A549 (cell line): Measurements from ENCODE around the gene RPS6KA4. TPM values are rescaled to one million over a fixed set of nuclear protein-coding genes. Genes with fewer than 3 reads are reported as not detected.

Source experiments
- ATAC-seq, 2 experiments: fragments of 200-7000 bp in 1 of 2; fragments of >200 bp in 1 of 2; cut with Nextera tagmentation in 1 of 2; cut with Tn5 transposase in 1 of 2; 3 replicates each; pipeline versions ENCODE4 v1.8.0 to v1.9.1; 2018 to 2020; ENCODE audit warnings: mild to moderate bottlenecking in 1 of 2, moderate library complexity in 1 of 2
- CTCF ChIA-PET: fragments of 300-600 bp; sonication (Branson Sonifier 250); formaldehyde crosslinking; extraction: SDS; loops from one replicate; lab custom pipeline; 2021; ENCODE audit warnings: antibody characterized with exemption, inconsistent platforms; lab: Yijun Ruan, JAX
- POLR2A ChIA-PET: fragments of 350-600 bp; formaldehyde crosslinking; extraction: SDS; loops from one replicate; lab custom pipeline; 2021; ENCODE audit warnings: antibody characterized with exemption, inconsistent platforms; lab: Yijun Ruan, JAX
- DNase-seq, 2 experiments: peaks; one replicate each; pipeline versions ENCODE4 v3.0.0 to v3.0.0-alpha.2; 2011 to 2016; ENCODE audit warnings: low read depth in 1 of 2, low spot score in 1 of 2
- FAIRE-seq: peaks from 2 replicates; lab custom pipeline; 2011; peaks lifted over from hg19 to GRCh38; lab: Jason Lieb, UNC
- H3K27ac ChIP-seq, 2 experiments: fragments of >200 bp; sonication (Bioruptor Twin); formaldehyde crosslinking; 3 replicates each; pipeline ENCODE4 v1.5.1; 2016 to 2017
- H3K4me1 ChIP-seq: fragments of >200 bp; sonication (Bioruptor Twin); formaldehyde crosslinking; 3 replicates; pipeline ENCODE4 v1.6.1; 2016
- H3K4me2 ChIP-seq: fragments of >200 bp; sonication (Bioruptor Twin); formaldehyde crosslinking; 3 replicates; pipeline ENCODE4 v1.6.1; 2016
- H3K4me3 ChIP-seq: fragments of >200 bp; sonication (Bioruptor Twin); formaldehyde crosslinking; 3 replicates; pipeline ENCODE4 v1.5.1; 2016
- H3K9me3 ChIP-seq: fragments of >200 bp; sonication (Bioruptor Twin); formaldehyde crosslinking; 3 replicates; pipeline ENCODE4 v1.6.1; 2016
- CBX2 ChIP-seq: fragments of 200-600 bp; sonication (generic); IDR thresholded peaks from 2 replicates; pipeline ENCODE4 v1.6.1; 2016; ENCODE audit warnings: low read depth, mild to moderate bottlenecking, borderline replicate concordance
- CHD4 ChIP-seq: fragments of 200-600 bp; sonication (generic); IDR thresholded peaks from 2 replicates; pipeline ENCODE4 v1.6.1; 2016; ENCODE audit warnings: antibody characterized with exemption, mild to moderate bottlenecking, borderline replicate concordance
- EP300 ChIP-seq, 2 experiments: fragments of >200 bp; sonication (Bioruptor Twin); formaldehyde crosslinking; IDR thresholded peaks; 2 replicates in 1 of 2; 3 replicates in 1 of 2; pipeline ENCODE4 v1.6.1; 2016 to 2017
- HEYL ChIP-seq: fragments of 250-450 bp; sonication (Bioruptor Pico); IDR thresholded peaks from 2 replicates; pipeline ENCODE4 v1.8.0; 2021; ENCODE audit warnings: mild to moderate bottlenecking, moderate library complexity
- HOXA7 ChIP-seq: fragments of 250-450 bp; sonication (Bioruptor Pico); IDR thresholded peaks from 2 replicates; pipeline ENCODE4 v1.5.0; 2020; ENCODE audit warnings: mild to moderate bottlenecking, moderate library complexity
- JUN ChIP-seq, 2 experiments: fragments of >200 bp; sonication (Bioruptor Twin); formaldehyde crosslinking; IDR thresholded peaks; 2 replicates in 1 of 2; 3 replicates in 1 of 2; pipeline ENCODE4 v1.6.1; 2016 to 2017
- JUNB ChIP-seq: fragments of >200 bp; sonication (Bioruptor Twin); formaldehyde crosslinking; IDR thresholded peaks from 2 replicates; pipeline ENCODE4 v1.6.1; 2016
- MAZ ChIP-seq: fragments of 150-350 bp; IDR thresholded peaks from 2 replicates; pipeline ENCODE4 v1.6.1; 2014; ENCODE audit warnings: antibody characterized with exemption, low read depth, low read length, borderline replicate concordance
- MYC ChIP-seq: IDR thresholded peaks from 2 replicates; pipeline ENCODE4 v1.6.1; 2012; ENCODE audit warnings: mild to moderate bottlenecking, inconsistent platforms, low read length, improper control_type of control experiment, borderline replicate concordance
- NPAS2 ChIP-seq: fragments of 250-450 bp; sonication (Bioruptor Pico); IDR thresholded peaks from 2 replicates; pipeline ENCODE4 v1.8.0; 2022; ENCODE audit warnings: mild to moderate bottlenecking, moderate library complexity, borderline replicate concordance
- PHF8 ChIP-seq: fragments of 200-600 bp; sonication (generic); IDR thresholded peaks from 2 replicates; pipeline ENCODE4 v1.6.1; 2016; ENCODE audit warnings: low read depth, mild to moderate bottlenecking, antibody characterized with exemption, moderate library complexity, borderline replicate concordance
- RARB ChIP-seq: fragments of 250-450 bp; sonication (Bioruptor Pico); IDR thresholded peaks from 2 replicates; pipeline ENCODE4 v1.8.0; 2021; ENCODE audit warnings: mild to moderate bottlenecking, moderate library complexity
- RCOR1 ChIP-seq: fragments of 150-350 bp; IDR thresholded peaks from 2 replicates; pipeline ENCODE4 v1.6.1; 2014; ENCODE audit warnings: antibody characterized with exemption, low read length, low read depth
- RFX5 ChIP-seq: fragments of 450-650 bp; IDR thresholded peaks from 2 replicates; pipeline ENCODE4 v1.7.1; 2014; ENCODE audit warnings: antibody characterized with exemption, mild to moderate bottlenecking, moderate library complexity
- RNF2 ChIP-seq: fragments of 200-600 bp; sonication (generic); IDR thresholded peaks from 2 replicates; pipeline ENCODE4 v1.6.1; 2016; ENCODE audit warnings: low read depth, mild to moderate bottlenecking, antibody characterized with exemption, moderate library complexity, borderline replicate concordance
- SMC3 ChIP-seq: fragments of >200 bp; sonication (Bioruptor Twin); formaldehyde crosslinking; IDR thresholded peaks from 3 replicates; pipeline ENCODE4 v1.6.1; 2018; ENCODE audit warnings: inconsistent platforms
- TP53 ChIP-seq: fragments of 250-450 bp; sonication (Bioruptor Pico); IDR thresholded peaks from 2 replicates; pipeline ENCODE4 v1.5.0; 2021; ENCODE audit warnings: mild to moderate bottlenecking, moderate library complexity
- ZFP36 ChIP-seq: fragments of 450-650 bp; IDR thresholded peaks from 2 replicates; pipeline ENCODE4 v1.6.1; 2014; ENCODE audit warnings: borderline replicate concordance; ENCODE audit not compliant: partially characterized antibody
- ZSCAN20 ChIP-seq: fragments of 250-450 bp; sonication (Bioruptor Pico); IDR thresholded peaks from 2 replicates; pipeline ENCODE4 v1.8.0; 2022; ENCODE audit warnings: mild to moderate bottlenecking, moderate library complexity
- WGBS: methylation state at CpG from one replicate; pipeline ENCODE4 v1.1.6; 2017; ENCODE audit errors: missing lambda C conversion rate; 5-methylcytosine and 5-hydroxymethylcytosine counted together
- polyA plus RNA-seq, 4 experiments: library from polyadenylated mRNA; depleted of rRNA in 3 of 4; stranded (reverse); fragments of >200 nt; fragmentation: RNase III in 1 of 4; extraction: RNeasy Plus Mini Kit Qiagen cat#74134 plus additional on column Dnase treatment in 1 of 4; gene quantifications; 2 replicates in 3 of 4; 3 replicates in 1 of 4; pipeline ENCODE4 v1.2.3, GENCODE V29; 2011 to 2017
- TF ChIP-seq, protein P1 (sequence below): IDR thresholded peaks from 2 replicates; pipeline ENCODE4 v1.6.1; 2012
- TF ChIP-seq, protein P2 (sequence below): fragments of >200 bp; sonication (Bioruptor Twin); formaldehyde crosslinking; IDR thresholded peaks from 3 replicates; pipeline ENCODE4 v1.5.1; 2016
- TF ChIP-seq, protein P3 (sequence below): IDR thresholded peaks from 2 replicates; pipeline ENCODE4 v1.6.1; 2012; ENCODE audit warnings: low read depth, borderline replicate concordance
- TF ChIP-seq, protein P4 (sequence below): fragments of 250-450 bp; sonication (Bioruptor Pico); IDR thresholded peaks from 2 replicates; pipeline ENCODE4 v1.5.0; 2020; ENCODE audit warnings: low read depth, mild to moderate bottlenecking, moderate library complexity
- TF ChIP-seq, protein P5 (sequence below): IDR thresholded peaks from 2 replicates; pipeline ENCODE4 v1.6.1; 2012

The RPS6KA4 gene
- polyA plus RNA-seq, 2 of the 4 experiments (the other 2 are of a cell fraction): 21.4 to 35.9 TPM

DNA sequence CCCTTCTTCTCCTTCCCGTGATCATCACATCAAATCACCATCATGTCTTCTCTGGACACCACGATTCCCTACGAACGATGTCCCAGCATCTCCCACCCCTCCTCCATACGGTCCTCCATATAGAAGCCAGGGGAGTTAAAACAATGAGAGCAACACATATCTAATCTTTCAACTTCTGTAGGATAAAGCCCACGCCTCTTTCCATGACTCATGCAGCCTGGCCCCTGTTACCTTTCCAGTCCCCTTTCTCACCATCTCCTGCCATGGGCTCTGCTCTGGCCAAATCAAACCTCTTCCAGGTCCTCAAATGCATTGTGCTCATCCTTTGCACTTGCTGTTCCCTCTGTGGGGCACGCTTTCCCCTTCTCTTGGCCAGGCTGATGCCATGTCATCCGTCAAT, 23.6 kb downstream of the RPS6KA4 start:
- 56% methylated on average over 8 of the region's 8 CpGs for WGBS
- FAIRE-seq (no peak), DNase-seq (no peak)

DNA sequence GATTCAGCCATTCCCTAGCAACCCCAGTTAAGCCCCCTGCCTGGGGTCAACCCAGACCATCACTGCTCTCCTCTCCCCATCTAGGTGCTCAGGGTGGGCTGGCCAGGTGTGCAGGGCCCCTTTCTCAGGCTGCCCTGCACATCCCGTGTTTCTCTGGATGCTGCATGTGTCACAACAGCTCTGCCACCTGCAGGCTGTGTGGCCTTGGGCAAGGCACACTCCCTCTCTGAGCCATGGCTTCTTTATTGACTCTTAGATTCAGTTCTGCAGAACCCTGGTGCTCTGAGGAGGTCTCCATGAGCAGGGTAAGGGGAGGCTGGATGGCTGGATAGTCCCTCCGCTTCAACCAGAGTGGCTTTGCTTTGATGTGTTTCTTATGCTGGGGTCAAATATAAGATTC, 24.6 kb downstream of the RPS6KA4 start:
- no peak overlapping the region for H3K4me2 ChIP-seq
- FAIRE-seq: no peak
- no peak for DNase-seq
- peak; percentile 59 for TF ChIP-seq ZFP36
- no peak for TF ChIP-seq SMC3
- TF ChIP-seq, protein P1, sequence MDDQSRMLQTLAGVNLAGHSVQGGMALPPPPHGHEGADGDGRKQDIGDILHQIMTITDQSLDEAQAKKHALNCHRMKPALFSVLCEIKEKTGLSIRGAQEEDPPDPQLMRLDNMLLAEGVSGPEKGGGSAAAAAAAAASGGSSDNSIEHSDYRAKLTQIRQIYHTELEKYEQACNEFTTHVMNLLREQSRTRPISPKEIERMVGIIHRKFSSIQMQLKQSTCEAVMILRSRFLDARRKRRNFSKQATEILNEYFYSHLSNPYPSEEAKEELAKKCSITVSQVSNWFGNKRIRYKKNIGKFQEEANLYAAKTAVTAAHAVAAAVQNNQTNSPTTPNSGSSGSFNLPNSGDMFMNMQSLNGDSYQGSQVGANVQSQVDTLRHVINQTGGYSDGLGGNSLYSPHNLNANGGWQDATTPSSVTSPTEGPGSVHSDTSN: no peak
- H3K9me3 ChIP-seq: no peaks in the 10 kb centered on the region
- no peak overlapping the region for H3K27ac ChIP-seq
- ATAC-seq: no peak
- WGBS: 75% methylated on average over 1 of the region's 2 CpGs
- H3K4me3 ChIP-seq: no peak overlapping the region
- ChIA-PET CTCF (interaction anchor here (0.7 to 1.6 kb wide), 6 partner anchors 10 to 269 kb away, joined by 3 to 5 read pairs (median 3); no protein-coding TSS in a partner anchor), POLR2A (no interaction called here)
- peaks cover 7% of the 10 kb centered on the region; the same call in 1 of the 3 replicates for H3K4me1 ChIP-seq

More for the DNA sequence above, 23.6 kb downstream of the RPS6KA4 start:
- no peak overlapping the region for H3K27ac ChIP-seq
- H3K4me2 ChIP-seq: no peak overlapping the region
- H3K4me1 ChIP-seq: peaks cover 7% of the 10 kb centered on the region; the same call in 1 of the 3 replicates
- ChIA-PET POLR2A (no interaction called here), CTCF (interaction anchor here (1.1 kb wide), 1 partner anchor 28 kb away, joined by 3 read pairs; no protein-coding TSS in a partner anchor)
- no peaks in the 10 kb centered on the region for H3K9me3 ChIP-seq
- TF ChIP-seq HEYL (CRISPR knock-in tag) (no peak), TP53 (CRISPR knock-in tag) (no peak), CHD4 (no peak), RARB (CRISPR knock-in tag) (no peak), MAZ (no peak), NPAS2 (CRISPR knock-in tag) (no peak)
- TF ChIP-seq, protein P2, sequence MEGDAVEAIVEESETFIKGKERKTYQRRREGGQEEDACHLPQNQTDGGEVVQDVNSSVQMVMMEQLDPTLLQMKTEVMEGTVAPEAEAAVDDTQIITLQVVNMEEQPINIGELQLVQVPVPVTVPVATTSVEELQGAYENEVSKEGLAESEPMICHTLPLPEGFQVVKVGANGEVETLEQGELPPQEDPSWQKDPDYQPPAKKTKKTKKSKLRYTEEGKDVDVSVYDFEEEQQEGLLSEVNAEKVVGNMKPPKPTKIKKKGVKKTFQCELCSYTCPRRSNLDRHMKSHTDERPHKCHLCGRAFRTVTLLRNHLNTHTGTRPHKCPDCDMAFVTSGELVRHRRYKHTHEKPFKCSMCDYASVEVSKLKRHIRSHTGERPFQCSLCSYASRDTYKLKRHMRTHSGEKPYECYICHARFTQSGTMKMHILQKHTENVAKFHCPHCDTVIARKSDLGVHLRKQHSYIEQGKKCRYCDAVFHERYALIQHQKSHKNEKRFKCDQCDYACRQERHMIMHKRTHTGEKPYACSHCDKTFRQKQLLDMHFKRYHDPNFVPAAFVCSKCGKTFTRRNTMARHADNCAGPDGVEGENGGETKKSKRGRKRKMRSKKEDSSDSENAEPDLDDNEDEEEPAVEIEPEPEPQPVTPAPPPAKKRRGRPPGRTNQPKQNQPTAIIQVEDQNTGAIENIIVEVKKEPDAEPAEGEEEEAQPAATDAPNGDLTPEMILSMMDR: no peak
- TF ChIP-seq, protein P3, sequence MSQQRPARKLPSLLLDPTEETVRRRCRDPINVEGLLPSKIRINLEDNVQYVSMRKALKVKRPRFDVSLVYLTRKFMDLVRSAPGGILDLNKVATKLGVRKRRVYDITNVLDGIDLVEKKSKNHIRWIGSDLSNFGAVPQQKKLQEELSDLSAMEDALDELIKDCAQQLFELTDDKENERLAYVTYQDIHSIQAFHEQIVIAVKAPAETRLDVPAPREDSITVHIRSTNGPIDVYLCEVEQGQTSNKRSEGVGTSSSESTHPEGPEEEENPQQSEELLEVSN: no peak
- ATAC-seq: no peak
- no peak overlapping the region for H3K4me3 ChIP-seq

DNA sequence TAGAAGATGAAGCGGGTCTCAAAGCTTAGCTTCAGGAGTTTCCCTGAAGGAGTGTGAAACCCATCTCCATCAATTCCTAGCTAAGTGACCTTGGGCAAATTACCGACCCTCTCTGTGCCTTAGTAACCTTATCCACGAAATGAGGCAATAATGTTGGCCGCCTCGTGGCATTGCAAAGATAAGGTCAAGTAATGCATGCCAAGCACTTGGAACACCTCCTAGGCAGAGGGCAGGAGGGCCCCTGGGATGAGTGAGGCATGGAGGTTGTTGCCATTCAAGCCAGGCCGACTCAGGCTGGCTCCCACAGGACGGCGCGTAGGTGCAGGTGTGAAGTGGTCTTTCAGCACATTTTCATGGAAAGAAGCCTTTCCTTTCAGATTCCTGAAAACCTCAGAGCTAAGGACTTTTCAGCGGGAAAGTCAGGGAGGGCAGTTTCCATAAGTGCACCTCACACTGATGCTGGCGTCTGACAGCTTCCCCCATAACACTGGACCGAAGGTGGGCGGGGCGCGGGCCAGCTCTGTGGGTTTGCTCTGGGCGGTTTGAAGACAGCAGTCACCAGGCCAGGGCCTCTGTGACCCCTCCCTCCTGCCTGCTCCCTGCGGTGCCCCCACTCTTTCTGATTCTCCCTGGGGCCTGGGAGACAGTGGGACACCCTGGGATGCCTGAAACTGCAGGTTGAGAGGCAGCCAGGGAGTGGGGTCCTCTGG, 25.2 kb downstream of the RPS6KA4 start:
- 64% methylated on average over 17 of the region's 17 CpGs for WGBS
- H3K27ac ChIP-seq: no peak overlapping the region
- ATAC-seq (no peak), FAIRE-seq (no peak), DNase-seq (no peak)
- no peaks in the 10 kb centered on the region for H3K9me3 ChIP-seq
- TF ChIP-seq RCOR1 (no peak), ZSCAN20 (no peak), RFX5 (no peak), TP53 (CRISPR knock-in tag) (no peak), ZFP36 (no peak), CBX2 (no peak), JUNB (no peak), PHF8 (no peak), RNF2 (no peak), JUN (IDR thresholded peaks at IDR 0.05) (no peak), EP300 (IDR thresholded peaks at IDR 0.05) (no peak), MYC (no peak), HOXA7 (CRISPR knock-in tag) (no peak), SMC3 (no peak)
- TF ChIP-seq, protein P2: no peak
- TF ChIP-seq, protein P4, sequence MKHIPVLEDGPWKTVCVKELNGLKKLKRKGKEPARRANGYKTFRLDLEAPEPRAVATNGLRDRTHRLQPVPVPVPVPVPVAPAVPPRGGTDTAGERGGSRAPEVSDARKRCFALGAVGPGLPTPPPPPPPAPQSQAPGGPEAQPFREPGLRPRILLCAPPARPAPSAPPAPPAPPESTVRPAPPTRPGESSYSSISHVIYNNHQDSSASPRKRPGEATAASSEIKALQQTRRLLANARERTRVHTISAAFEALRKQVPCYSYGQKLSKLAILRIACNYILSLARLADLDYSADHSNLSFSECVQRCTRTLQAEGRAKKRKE (CRISPR knock-in tag): no peak
- TF ChIP-seq, protein P5, sequence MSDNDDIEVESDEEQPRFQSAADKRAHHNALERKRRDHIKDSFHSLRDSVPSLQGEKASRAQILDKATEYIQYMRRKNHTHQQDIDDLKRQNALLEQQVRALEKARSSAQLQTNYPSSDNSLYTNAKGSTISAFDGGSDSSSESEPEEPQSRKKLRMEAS: no peak
- TF ChIP-seq, all 56 proteins: peak for 0
- Histone ChIP-seq H3K4me1 (peaks cover 7% of the 10 kb centered on the region; the same call in 1 of the 3 replicates), H3K4me2 (no peak overlapping the region), H3K4me3 (no peak overlapping the region)
- CTCF ChIA-PET: interaction anchor here (0.7 to 1.6 kb wide), 10 partner anchors 10 to 467 kb away, joined by 3 to 5 read pairs (median 3); no protein-coding TSS in a partner anchor
- POLR2A ChIA-PET: no interaction called here
